HG02763 (cell line): ENCODE data around the gene NCBP3.
"Not testable (repeated sequence)": the region's sequence is repeated elsewhere in the genome, so short reads cannot be mapped to it uniquely, and the experiment has no call there.

ENCODE experiments used
- ATAC-seq: cut with Tn5 transposase; IDR thresholded peaks from one replicate; pipeline ENCODE4 v1.9.1; 2021; ENCODE audit warnings: mild to moderate bottlenecking, moderate library complexity; ENCODE audit not compliant: unreplicated experiment

The NCBP3 gene

DNA sequence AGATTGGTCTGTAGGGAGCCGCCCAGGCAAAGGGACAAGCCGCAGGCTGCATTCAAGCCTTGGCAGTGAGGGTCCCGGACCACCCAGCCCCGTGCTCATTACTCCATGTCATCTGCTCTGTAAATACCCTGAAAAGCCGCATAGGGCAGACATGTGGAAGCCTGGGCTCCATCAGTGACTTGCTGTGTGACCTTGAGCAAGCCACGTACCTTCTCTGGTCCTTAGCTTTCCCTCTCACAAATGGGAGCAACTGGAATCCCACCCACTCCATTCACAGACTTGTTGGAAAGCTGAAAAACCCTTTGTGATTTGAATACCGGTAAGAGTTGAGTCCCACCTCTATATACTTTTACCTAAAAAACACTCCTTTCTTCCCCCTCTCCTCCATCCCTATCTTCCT, 34.9 kb upstream of the NCBP3 start:
- ATAC-seq: no peak

DNA sequence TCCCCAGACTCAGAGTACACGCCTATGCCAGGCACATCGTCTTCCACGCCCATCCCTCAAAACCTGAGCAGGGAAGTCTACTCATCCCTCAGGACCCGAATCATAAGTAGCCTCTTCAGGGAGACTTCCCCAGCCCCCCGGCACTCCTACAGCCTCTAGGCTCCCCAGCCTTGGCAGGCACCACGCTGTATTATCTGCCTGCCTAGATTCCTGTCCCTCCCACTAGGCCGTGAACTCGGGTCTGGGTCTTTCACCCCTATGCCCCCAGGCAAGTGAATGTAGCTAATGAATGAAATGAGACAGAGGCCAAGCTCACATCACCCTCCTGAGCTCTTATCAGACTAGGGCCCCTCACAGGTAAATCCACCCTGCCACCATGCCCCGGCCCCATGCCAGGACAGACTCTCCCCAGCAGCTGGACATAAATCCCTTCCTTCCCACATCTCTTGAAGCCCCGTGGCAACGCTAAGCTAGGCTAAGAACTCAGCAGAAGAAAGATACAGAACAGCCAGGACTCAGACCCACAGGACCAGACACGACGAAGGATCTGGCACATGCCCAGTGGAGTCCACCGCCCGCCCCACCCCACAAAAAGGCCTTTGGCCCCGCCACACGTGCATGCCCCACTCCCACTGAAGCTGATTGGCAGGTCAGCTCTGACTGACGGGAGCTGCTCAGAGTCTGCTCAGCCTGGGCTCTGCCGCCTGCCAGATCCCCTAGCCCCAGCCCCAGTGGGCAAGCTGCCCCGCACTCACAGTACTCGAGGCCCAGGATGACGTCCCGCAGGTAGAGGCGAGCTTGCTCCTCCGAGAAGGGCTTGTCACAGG, 33.8 kb upstream of the NCBP3 start:
- ATAC-seq: no peak

GRCh38 chr17:3879186-3879585, 33.1 kb upstream of the NCBP3 start:
- ATAC-seq: no peak

GRCh38 chr17:3877220-3877619, 31.2 kb upstream of the NCBP3 start:
- no peak for ATAC-seq

GRCh38 chr17:3875317-3875716, 29.3 kb upstream of the NCBP3 start:
- ATAC-seq: no peak

- no peak for ATAC-seq
Observed at GRCh38 chr17:3873862-3874261, 27.8 kb upstream of the NCBP3 start.

DNA sequence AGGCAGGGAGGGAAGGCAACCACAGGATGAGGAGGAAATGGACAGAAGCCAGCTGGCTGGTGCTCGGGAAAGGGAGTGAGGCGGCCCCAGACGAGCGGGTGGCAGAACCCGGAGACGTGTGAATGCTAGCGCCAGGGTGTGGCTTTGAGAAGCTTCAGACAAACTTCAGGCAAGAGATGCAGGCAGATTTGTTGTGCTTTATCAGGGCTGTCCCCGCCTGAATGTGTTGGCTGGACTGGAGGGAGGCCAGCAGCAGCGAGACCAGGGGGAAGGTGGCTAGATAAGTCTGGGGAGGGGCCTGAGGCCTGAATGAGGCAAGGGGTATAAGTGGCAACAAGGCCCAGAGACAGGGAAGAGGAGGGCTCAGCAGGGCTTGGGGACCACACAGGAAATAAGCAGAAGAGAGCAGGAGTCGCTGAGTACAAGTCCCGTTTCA, 24.8 kb upstream of the NCBP3 start:
- no peak for ATAC-seq

- ATAC-seq: no peak
Observed at GRCh38 chr17:3867606-3868005, 21.6 kb upstream of the NCBP3 start.

GRCh38 chr17:3867106-3867505, 21.1 kb upstream of the NCBP3 start:
- ATAC-seq: no peak

GRCh38 chr17:3866276-3866675, 20.2 kb upstream of the NCBP3 start:
- ATAC-seq: no peak

GRCh38 chr17:3865176-3865575, 19.1 kb upstream of the NCBP3 start:
- no peak for ATAC-seq

- no peak for ATAC-seq
Observed at GRCh38 chr17:3864534-3864933, 18.5 kb upstream of the NCBP3 start.

- no peak for ATAC-seq
Observed at GRCh38 chr17:3861761-3862681, 16.0 kb upstream of the NCBP3 start.

DNA sequence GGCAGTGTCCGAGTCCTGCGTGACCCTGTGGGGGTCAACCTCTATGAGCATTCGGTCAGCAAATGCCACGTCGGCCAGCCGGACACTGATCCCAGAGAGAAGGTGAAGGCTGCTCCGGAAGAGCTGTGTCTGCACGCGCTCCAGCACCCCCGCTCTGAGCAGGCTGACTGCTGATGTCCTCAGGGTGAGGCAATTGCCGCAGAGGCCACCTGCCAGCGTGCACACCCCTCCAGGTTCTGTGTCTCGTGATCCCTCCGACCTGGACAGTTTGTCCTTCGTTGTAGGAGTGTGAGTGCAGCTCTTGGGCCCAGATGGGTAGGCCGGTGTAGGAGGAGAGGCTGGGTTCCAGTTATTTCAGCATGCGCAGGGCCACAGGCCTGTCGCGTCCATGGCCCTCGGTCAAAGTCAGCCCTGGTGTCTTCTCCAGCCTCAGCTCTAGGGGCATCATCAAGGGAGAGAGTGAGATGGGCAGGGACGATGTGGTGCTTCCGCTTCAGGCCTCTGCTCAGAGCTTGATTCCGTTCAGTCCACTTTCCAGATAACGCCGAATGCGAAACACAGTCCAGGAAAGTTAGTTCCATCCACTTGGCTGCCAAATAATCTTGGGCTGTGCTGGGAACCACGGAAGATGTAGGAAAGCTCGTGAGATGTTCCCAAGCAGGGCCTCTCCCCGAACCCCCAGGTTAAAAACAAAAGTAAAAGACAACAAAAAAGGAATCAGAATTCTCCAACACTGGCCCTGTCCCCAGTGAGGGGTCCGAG, 15.1 kb upstream of the NCBP3 start:
- no peak for ATAC-seq

DNA sequence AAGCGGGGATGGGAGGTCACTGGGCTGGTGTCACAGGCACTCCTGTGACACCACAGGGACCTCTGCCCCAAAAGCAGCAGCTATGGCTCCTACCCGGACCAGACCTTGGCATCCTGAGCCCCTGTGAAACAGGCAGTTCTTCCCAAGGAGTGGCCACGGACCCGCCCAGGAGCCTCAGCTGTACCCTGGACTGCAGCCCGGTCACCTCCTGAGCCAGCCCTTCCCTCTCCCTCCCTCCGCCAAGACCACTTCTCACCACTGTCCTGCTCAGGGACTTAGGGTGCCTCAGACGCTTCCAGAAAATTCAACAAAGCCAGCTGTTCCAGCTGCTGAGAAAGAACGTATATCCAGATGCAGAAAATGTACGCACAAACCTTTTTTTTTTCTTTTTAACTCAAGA, 13.9 kb upstream of the NCBP3 start:
- ATAC-seq: no peak

DNA sequence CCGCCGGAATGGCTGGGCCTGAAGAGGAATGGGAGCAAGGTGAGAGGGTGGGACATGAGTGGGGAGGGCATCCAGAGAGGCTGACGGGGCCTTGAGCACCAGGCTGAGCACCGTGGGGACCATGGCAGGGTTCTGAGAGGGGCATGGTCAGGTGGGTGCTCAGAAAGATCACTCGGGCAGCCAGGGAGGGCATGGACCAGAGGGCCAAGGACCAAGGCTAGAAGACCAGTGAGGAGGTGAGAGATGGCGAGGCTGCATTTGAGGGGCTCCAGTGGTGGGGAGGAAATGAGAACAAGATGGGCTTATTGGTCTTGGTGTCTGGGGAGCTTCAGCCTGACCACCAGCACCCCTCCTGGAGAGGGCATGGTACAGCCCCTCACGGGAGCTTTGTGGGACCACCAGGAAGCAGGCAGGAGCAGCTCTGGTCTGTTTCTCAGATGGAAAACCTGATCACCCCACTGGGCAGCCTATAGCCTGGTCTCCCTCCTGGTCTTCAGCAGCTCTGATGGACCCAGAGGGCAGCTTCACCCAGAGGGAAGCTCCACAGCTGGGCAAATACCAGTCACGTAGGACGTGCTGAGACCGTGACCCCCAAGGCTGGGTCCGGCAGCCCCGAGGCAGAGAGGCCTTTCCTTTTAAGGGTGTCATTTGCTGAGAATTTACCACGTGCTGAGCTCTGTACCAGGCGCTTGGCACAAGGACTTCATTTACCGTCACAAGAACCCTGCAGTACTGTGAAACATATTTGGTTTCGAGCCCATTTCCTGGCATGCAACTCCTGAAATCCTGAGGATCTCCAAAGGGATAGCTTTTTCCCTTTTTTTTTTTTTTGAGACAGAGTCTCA, 11.4 kb upstream of the NCBP3 start:
- ATAC-seq: no peak

- not testable (repeated sequence) for ATAC-seq
Observed at GRCh38 chr17:3854204-3854603, 8.2 kb upstream of the NCBP3 start.

DNA sequence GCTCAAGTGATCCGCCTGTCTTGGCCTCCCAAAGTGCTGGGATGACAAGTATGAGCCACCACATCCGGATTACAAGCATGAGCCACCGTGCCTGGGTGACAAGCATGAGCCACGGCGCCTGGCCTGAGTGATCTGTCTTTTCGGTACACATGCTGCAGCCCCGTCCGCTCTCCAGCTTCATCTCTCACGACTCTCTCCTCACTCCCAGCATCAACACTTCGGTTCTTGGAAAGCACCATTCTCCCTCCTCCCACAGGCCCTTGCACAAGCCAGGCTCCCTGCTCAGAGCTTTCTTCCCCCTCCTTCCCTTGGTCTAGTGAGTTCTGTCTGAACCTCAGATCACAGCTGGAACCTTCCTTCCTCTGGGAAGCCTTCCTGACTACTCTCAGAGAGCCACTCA, 6.5 kb upstream of the NCBP3 start:
- ATAC-seq: no peak

DNA sequence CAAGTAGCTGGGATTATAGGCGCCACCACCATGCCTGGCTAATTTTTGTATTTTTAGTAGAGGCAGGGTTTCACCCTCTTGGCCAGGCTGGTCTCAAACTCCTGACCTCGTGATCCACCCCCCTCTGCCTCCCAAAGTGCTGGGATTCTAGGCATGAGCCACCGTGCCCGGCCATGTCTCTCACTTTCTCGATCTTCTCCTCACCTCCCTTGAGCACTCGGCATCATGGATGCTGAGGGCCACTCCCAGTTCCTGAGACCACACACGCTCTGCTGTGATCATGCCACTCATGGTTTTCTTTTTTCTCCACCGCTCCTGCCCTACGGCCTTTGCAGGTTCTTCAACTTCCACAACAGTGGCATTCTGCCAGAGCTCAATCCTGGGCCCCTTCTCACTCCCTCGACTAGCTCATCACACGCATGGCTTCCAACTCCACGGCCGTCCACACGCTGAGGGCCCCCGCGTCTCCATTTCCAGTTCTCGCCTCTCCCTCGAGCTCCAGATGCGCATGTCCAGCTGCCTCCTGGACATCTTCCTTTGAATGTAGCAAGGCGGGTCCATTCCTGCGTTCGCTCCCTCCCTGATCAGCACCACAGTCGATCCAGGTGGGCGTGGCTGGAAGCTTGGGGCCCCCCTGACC, 5.5 kb upstream of the NCBP3 start:
- ATAC-seq: no peak
